DOHH2 (cell line): Measurements from ENCODE around the gene ERC2.

Experiments
- EZH2phosphoT487 ChIP-seq: fragments of 200-600 bp; sonication (generic); IDR thresholded peaks from 2 replicates; pipeline ENCODE4 v1.6.1; 2017; ENCODE audit warnings: borderline replicate concordance, mild to moderate bottlenecking, antibody characterized with exemption, low read length, moderate library complexity, mixed read lengths
- TF ChIP-seq, protein P1 (sequence below): fragments of 200-600 bp; sonication (generic); IDR thresholded peaks from one replicate; pipeline ENCODE4 v1.5.1; 2014; ENCODE audit warnings: antibody characterized with exemption, mild to moderate bottlenecking, low read depth, low read length; ENCODE audit not compliant: poor library complexity, severe bottlenecking

DNA sequence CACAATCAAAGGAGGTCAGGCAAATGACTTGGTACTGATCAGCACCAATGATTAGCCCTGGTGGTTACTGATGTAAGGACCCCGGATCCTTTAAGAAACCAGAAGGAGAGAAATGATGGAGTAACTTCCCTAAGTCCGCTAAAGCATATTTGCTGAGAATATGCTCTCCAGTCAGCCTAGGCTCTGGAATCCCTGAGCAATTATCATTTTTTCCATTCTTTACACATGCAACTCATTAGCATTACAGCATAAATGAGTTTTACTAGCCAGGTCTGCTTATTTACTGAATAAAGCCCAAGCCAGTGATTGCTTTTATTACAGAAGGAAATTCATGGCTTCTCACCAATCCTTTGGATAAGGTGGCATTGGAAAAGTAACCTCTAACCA, 842.0 kb downstream of the ERC2 start:
- TF ChIP-seq, protein P1, sequence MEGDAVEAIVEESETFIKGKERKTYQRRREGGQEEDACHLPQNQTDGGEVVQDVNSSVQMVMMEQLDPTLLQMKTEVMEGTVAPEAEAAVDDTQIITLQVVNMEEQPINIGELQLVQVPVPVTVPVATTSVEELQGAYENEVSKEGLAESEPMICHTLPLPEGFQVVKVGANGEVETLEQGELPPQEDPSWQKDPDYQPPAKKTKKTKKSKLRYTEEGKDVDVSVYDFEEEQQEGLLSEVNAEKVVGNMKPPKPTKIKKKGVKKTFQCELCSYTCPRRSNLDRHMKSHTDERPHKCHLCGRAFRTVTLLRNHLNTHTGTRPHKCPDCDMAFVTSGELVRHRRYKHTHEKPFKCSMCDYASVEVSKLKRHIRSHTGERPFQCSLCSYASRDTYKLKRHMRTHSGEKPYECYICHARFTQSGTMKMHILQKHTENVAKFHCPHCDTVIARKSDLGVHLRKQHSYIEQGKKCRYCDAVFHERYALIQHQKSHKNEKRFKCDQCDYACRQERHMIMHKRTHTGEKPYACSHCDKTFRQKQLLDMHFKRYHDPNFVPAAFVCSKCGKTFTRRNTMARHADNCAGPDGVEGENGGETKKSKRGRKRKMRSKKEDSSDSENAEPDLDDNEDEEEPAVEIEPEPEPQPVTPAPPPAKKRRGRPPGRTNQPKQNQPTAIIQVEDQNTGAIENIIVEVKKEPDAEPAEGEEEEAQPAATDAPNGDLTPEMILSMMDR, result no peak
- no peak for TF ChIP-seq EZH2phosphoT487
